Prostate gland (tissue), 2 donors: ENCODE measurements around the gene FAM83C. TPM values are rescaled to one million over a fixed set of nuclear protein-coding genes. Genes with fewer than 3 reads are reported as not detected.
A peak's percentile ranks its signal among the peaks of the same experiment; 100 is the strongest.

Experiments used
- DNase-seq: peaks from one replicate; pipeline ENCODE4 v3.0.0-alpha.2; 2019; ENCODE audit warnings: low spot score
- H3K27ac ChIP-seq, 2 donors: fragments of 200-600 bp; sonication (generic); 2 replicates each; pipeline ENCODE4 v1.5.1; 2017 to 2019
- H3K27me3 ChIP-seq: fragments of 200-600 bp; sonication (generic); replicated peaks from 2 replicates; pipeline ENCODE4 v1.5.1; 2019; ENCODE audit not compliant: insufficient read depth
- H3K36me3 ChIP-seq, 2 donors: fragments of 200-600 bp; sonication (generic); 1 replicate in 1 of 2; 2 replicates in 1 of 2; pipeline versions ENCODE4 v1.5.1 to v1.8.1; 2017 to 2019
- H3K4me1 ChIP-seq: fragments of 200-600 bp; sonication (generic); replicated peaks from 2 replicates; pipeline ENCODE4 v1.5.1; 2019
- H3K4me3 ChIP-seq, 2 donors: fragments of 200-600 bp; sonication (generic); 2 replicates each; pipeline ENCODE4 v1.5.1; 2017 to 2019
- H3K9me3 ChIP-seq: fragments of 200-600 bp; sonication (generic); 2 replicates; pipeline ENCODE4 v1.5.1; 2017
- POLR2A ChIP-seq: fragments of 450-650 bp; IDR thresholded peaks from one replicate; pipeline ENCODE4 v1.6.1; 2016; ENCODE audit warnings: antibody characterized with exemption, mild to moderate bottlenecking
- POLR2AphosphoS5 ChIP-seq: sonication (generic); formaldehyde crosslinking; IDR thresholded peaks from one replicate; pipeline ENCODE4 v1.6.1; 2017; ENCODE audit warnings: antibody characterized with exemption
- WGBS: methylation state at CpG from one replicate; pipeline ENCODE4 v1.1.5; 2018; 5-methylcytosine and 5-hydroxymethylcytosine counted together
- intact Hi-C: fragments of 100-400 bp; cut with DNase I; formaldehyde crosslinking; loops from one replicate; pipeline ENCODE4 v1.14.2; 2022
- total RNA-seq, 2 donors: library from RNA; depleted of rRNA; stranded (reverse); fragments of >200 nt; gene quantifications; one replicate each; pipeline ENCODE4 v1.1.0, GENCODE V29; 2016
- TF ChIP-seq, protein P1 (sequence below), 4 experiments: fragments of 200-600 bp in 2 of 4; fragments of 450-650 bp in 2 of 4; sonication (generic) in 2 of 4; IDR thresholded peaks; 1 replicate in 3 of 4; 2 replicates in 1 of 4; pipeline ENCODE4 v1.5.1; 2016 to 2019; ENCODE audit warnings: antibody characterized with exemption in 4 of 4, mild to moderate bottlenecking in 2 of 4, moderate library complexity in 2 of 4

FAM83C gene
- total RNA-seq: under 1 TPM; 0.28 to 0.36 TPM

GRCh38 chr20:35291654-35292503 is at the start of gene FAM83C:
FAM83C (minus strand) TSS chr20:35292425; CDS start chr20:35292304, 121 bp downstream.
- H3K27ac ChIP-seq: no peak within 1 kb of the TSS
- H3K36me3 ChIP-seq: no peaks in the 10 kb centered on the region
- intact Hi-C loops: no loop called here
- no peak for TF ChIP-seq POLR2AphosphoS5
- TF ChIP-seq, protein P1, sequence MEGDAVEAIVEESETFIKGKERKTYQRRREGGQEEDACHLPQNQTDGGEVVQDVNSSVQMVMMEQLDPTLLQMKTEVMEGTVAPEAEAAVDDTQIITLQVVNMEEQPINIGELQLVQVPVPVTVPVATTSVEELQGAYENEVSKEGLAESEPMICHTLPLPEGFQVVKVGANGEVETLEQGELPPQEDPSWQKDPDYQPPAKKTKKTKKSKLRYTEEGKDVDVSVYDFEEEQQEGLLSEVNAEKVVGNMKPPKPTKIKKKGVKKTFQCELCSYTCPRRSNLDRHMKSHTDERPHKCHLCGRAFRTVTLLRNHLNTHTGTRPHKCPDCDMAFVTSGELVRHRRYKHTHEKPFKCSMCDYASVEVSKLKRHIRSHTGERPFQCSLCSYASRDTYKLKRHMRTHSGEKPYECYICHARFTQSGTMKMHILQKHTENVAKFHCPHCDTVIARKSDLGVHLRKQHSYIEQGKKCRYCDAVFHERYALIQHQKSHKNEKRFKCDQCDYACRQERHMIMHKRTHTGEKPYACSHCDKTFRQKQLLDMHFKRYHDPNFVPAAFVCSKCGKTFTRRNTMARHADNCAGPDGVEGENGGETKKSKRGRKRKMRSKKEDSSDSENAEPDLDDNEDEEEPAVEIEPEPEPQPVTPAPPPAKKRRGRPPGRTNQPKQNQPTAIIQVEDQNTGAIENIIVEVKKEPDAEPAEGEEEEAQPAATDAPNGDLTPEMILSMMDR (IDR thresholded peaks at IDR 0.05): no peak
- no peak for TF ChIP-seq POLR2A
- DNase-seq: no peak
- 80% methylated on average over 30 of the region's 40 CpGs for WGBS
- H3K4me1 ChIP-seq: no peaks in the 10 kb centered on the region
- H3K4me3 ChIP-seq: no peak within 1 kb of the TSS
- no peaks in the 10 kb centered on the region for H3K9me3 ChIP-seq
- H3K27me3 ChIP-seq: no peaks in the 10 kb centered on the region

GRCh38 chr20:35341366-35342028 is 49.3 kb upstream of the FAM83C start:
- Histone ChIP-seq H3K4me3 (no peak overlapping the region), H3K9me3 (no peaks in the 10 kb centered on the region), H3K36me3 (no peaks in the 10 kb centered on the region), H3K4me1 (no peaks in the 10 kb centered on the region), H3K27ac (no peak overlapping the region), H3K27me3 (no peaks in the 10 kb centered on the region)
- no peak for DNase-seq
- intact Hi-C loops: no loop called here
- peak; percentile 25 for TF ChIP-seq POLR2AphosphoS5
- TF ChIP-seq, protein P1 (IDR thresholded peaks at IDR 0.05): no peak
- WGBS: 50% methylated on average over 4 of the region's 4 CpGs

DNA sequence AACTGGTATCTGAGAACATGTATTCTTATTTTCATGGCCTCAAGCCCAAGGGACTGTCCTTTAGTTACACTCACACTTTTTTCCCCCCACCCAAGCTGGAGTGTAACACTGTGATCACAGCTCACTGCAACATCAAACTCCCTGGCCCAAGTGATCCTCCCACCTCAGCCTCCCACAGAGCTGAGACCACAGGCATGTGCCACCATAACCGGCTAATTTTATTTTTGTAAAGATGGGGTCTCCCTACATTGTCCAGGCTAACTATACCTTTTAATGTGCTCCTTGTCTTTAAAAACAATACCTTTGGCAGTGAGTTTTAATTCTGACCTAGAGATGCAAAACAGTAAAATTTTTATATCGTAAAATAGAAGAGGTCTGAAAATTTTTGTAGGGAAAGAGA is 48.2 kb upstream of the FAM83C start:
- TF ChIP-seq, protein P1 (IDR thresholded peaks at IDR 0.05): no peak
- no peak for TF ChIP-seq POLR2A
- TF ChIP-seq POLR2AphosphoS5: no peak
- intact Hi-C loops: no loop called here
- Histone ChIP-seq H3K4me3 (no peak overlapping the region), H3K36me3 (no peaks in the 10 kb centered on the region), H3K4me1 (no peaks in the 10 kb centered on the region), H3K9me3 (no peaks in the 10 kb centered on the region), H3K27me3 (no peaks in the 10 kb centered on the region), H3K27ac (no peak overlapping the region)
- no peak for DNase-seq
- WGBS: 82% methylated on average over 2 of the region's 2 CpGs

GRCh38 chr20:35339636-35340035 is 47.4 kb upstream of the FAM83C start:
- WGBS: 91% methylated on average over 1 of the region's 1 CpG
- intact Hi-C loops: no loop called here
- no peaks in the 10 kb centered on the region for H3K27me3 ChIP-seq
- no peak overlapping the region for H3K27ac ChIP-seq
- no peak for DNase-seq
- TF ChIP-seq POLR2AphosphoS5: no peak
- TF ChIP-seq, protein P1 (IDR thresholded peaks at IDR 0.05): no peak
- no peak for TF ChIP-seq POLR2A
- no peak overlapping the region for H3K4me3 ChIP-seq
- no peaks in the 10 kb centered on the region for H3K9me3 ChIP-seq
- peaks cover 1% of the 10 kb centered on the region for H3K4me1 ChIP-seq
- no peaks in the 10 kb centered on the region for H3K36me3 ChIP-seq
